Endothelial cell (in vitro differentiated cells): ENCODE measurements around the gene PRR18. TPM values are rescaled to one million over a fixed set of nuclear protein-coding genes. Genes with fewer than 3 reads are reported as not detected.
A peak's percentile ranks its signal among the peaks of the same experiment; 100 is the strongest.

Experiments
- DNase-seq: peaks from one replicate; pipeline ENCODE4 v3.0.0; 2021; ENCODE audit warnings: low spot score
- H3K27ac Mint-ChIP-seq: one replicate; pipeline ENCODE4 v1.8.0; 2021; ENCODE audit warnings: mixed read lengths, inconsistent platforms; ENCODE audit not compliant: unreplicated experiment
- H3K27me3 Mint-ChIP-seq: one replicate; pipeline ENCODE4 v1.8.0; 2021; ENCODE audit warnings: mild to moderate bottlenecking, moderate library complexity, mixed read lengths, inconsistent platforms; ENCODE audit not compliant: unreplicated experiment
- H3K36me3 Mint-ChIP-seq: one replicate; pipeline ENCODE4 v1.8.0; 2021; ENCODE audit warnings: mild to moderate bottlenecking, low read depth, mixed read lengths, inconsistent platforms; ENCODE audit not compliant: unreplicated experiment
- H3K4me1 Mint-ChIP-seq: one replicate; pipeline ENCODE4 v1.8.0; 2021; ENCODE audit warnings: mild to moderate bottlenecking, mixed read lengths, inconsistent platforms; ENCODE audit not compliant: unreplicated experiment
- H3K4me3 Mint-ChIP-seq: one replicate; pipeline ENCODE4 v1.8.0; 2021; ENCODE audit warnings: mild to moderate bottlenecking, mixed read lengths, inconsistent platforms; ENCODE audit not compliant: unreplicated experiment
- H3K9me3 Mint-ChIP-seq: one replicate; pipeline ENCODE4 v1.8.0; 2021; ENCODE audit warnings: mixed read lengths, inconsistent platforms; ENCODE audit not compliant: unreplicated experiment
- CTCF ChIP-seq: fragments of 200-600 bp; sonication (generic); IDR thresholded peaks from one replicate; pipeline ENCODE4 v1.5.0; 2021; ENCODE audit warnings: antibody characterized with exemption; ENCODE audit not compliant: unreplicated experiment
- total RNA-seq: library from RNA; stranded (reverse); fragmentation: NEBNext Ultra II Directional; extraction: Animal tissue kit (Norgen Biotek cat#: 25700); gene quantifications from one replicate; pipeline ENCODE4 v1.2.1, GENCODE V29; 2021; ENCODE audit not compliant: unreplicated experiment

The PRR18 gene
- total RNA-seq, 1 donor from 2014 or later, result 1.1 TPM

- H3K27ac Mint-ChIP-seq, result no peak overlapping the region
- peaks cover 13% of the 10 kb centered on the region for H3K4me1 Mint-ChIP-seq
- no peak overlapping the region for H3K4me3 Mint-ChIP-seq
- no peak for DNase-seq
- peaks cover 23% of the 10 kb centered on the region for H3K36me3 Mint-ChIP-seq
- no peak for TF ChIP-seq CTCF
- no peaks in the 10 kb centered on the region for H3K9me3 Mint-ChIP-seq
- H3K27me3 Mint-ChIP-seq, result peaks cover 4% of the 10 kb centered on the region
These were observed 15.2 kb upstream of the PRR18 start for GRCh38 chr6:166323395-166323794.

DNA sequence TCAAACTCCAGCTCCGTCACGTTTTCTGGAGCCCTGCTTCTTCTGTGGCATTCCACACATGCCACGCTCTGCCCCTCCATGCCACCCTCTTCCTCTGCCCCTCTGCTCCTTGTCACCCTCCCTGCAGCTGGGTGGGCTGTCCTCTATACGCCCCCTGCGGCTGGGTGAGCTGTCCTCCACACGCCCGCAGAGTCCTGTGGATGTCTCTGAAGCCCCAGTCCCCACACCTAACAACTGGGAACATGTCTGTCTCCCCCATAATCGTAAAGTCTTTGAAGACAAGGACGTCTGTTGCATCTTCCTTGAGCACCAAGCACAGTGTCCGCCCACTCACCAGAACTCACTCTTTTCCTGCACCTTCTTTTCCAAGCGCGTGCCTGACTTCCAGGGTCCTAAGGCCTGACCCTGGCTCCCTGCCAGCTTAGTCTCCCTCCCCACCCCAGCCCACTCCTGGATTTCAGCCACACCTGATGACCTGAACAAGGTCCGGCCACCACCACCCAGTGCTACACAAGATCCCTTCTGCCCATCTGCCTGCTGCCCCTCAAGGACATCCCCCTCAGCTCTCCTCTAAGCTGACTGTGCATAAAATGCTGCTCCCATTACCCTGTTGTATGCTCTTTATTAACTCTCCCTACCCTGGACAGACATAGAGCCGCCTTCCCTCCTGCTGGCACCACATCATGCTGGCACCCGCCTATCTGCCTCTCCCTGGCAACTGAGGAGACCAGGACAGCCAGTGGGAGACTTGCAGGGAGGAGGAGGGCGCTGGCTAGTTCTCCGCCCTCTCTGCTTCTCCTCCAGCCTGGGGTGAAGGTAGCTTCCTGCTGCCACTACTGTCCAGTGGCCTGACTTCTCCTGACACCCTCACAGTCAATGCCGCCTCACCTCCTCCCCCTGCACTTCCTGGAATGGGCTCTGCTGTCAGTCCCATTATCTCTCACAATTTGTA lies 10.7 kb upstream of the PRR18 start:
- Mint-ChIP-seq H3K4me3 (peak overlapping the region; percentile 78), H3K27ac (peak overlapping the region; percentile 74), H3K4me1 (peaks cover 13% of the 10 kb centered on the region), H3K36me3 (peaks cover 11% of the 10 kb centered on the region), H3K27me3 (peaks cover 4% of the 10 kb centered on the region), H3K9me3 (no peaks in the 10 kb centered on the region)
- DNase-seq, result no peak
- no peak for TF ChIP-seq CTCF

DNA sequence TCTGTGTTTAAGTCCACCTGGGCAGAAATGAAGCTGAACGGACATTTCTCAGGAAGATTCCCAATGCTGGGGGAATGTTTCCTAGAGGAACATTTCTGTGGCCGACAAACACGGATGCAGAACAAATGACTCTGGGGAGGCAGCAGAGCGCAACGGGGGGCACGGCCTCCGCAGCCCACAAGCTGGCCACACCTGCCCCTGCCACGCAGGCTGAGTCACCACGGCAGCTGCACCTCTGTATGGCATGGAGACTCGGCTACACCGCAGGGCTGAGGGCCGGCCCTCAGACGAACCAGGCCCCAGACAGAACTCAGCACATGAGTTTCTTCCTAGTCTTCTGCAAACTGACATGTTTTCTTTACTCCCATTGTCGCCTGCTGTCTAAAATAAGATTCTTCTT lies 10.0 kb upstream of the PRR18 start:
- Mint-ChIP-seq H3K4me1 (peaks cover 16% of the 10 kb centered on the region), H3K27me3 (peaks cover 4% of the 10 kb centered on the region), H3K4me3 (no peak overlapping the region), H3K9me3 (no peaks in the 10 kb centered on the region), H3K27ac (no peak overlapping the region), H3K36me3 (peaks cover 11% of the 10 kb centered on the region)
- no peak for DNase-seq
- TF ChIP-seq CTCF, result no peak

DNA sequence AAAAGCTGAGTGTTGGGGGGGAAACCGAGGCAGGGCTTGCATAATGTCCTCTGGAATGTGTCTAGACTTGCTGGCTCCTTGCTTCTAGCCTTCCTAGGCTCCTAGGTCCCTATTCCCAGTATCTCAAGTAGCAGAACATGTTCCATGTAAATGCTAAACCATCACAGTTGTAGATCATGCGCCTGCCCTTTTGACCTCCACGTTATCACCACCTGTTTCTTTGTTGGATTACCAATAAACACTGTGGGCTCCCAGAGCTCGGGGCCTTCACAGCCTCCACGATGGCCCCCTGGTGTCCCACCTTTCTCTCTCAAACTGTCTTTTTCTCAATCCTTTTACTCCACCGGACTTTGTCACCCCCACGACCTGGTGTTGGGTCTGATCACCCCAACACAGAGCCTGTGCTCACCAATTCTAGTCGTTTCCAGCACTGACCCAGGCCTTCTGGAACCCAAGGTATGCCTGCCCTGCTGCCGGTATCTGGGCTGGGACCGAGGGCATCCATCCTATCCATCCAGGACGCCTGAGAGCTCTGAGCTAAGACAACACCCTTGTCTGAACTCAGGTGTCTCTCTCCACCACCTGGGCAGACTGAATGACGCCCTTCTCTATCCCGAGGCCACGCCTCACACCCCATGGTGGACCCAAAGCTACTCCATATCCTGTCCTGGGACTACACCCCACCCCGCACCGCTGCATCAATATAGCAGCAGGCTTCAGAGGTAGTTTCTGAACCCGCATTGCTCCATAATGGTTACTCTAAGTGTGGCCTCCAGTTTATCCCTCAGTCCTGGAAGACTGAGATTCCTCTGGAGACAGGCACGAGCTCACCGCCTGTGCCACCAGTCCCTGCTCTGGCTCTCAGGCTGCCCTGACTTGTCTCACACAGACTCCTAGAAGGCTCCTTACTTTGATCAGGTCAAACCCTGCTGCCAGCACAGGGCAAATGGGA lies 9.3 kb upstream of the PRR18 start:
- TF ChIP-seq CTCF, result no peak
- Mint-ChIP-seq H3K4me1 (peaks cover 14% of the 10 kb centered on the region), H3K9me3 (no peaks in the 10 kb centered on the region), H3K27me3 (peaks cover 4% of the 10 kb centered on the region), H3K4me3 (no peak overlapping the region), H3K27ac (no peak overlapping the region), H3K36me3 (peaks cover 11% of the 10 kb centered on the region)
- DNase-seq, result no peak
